ENCODE results near the gene IL1RAP. TPM values are rescaled to one million over a fixed set of nuclear protein-coding genes. Genes with fewer than 3 reads are reported as not detected.

The IL1RAP gene
- total RNA-seq, 4 donors from 2014 or later, result 4.5 to 13.9 (median 5.2) TPM

DNA sequence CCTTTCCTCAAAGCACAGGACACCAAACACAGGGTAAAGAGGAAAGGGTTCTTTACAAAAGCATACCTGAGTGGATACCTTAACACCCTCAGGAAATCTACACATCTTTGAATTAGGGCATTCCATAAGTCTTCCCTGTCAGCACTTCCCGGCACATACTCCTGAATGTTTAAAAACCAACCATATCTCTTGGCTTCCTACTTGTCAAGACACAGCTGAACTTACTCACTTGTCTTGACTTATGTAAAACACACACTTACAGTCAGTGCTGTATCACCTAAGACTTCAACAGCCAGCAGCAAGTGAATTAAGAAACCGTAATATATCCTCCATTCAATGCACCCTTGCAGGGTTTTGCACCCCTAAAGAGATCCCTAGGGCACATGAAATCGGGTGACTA, 17.5 kb downstream of the IL1RAP start:
- DNase-seq (ENCODE audit: extremely low spot score), result no peak
- no peak overlapping the region for H3K27ac ChIP-seq (replicated peaks in 1 of 4)

DNA sequence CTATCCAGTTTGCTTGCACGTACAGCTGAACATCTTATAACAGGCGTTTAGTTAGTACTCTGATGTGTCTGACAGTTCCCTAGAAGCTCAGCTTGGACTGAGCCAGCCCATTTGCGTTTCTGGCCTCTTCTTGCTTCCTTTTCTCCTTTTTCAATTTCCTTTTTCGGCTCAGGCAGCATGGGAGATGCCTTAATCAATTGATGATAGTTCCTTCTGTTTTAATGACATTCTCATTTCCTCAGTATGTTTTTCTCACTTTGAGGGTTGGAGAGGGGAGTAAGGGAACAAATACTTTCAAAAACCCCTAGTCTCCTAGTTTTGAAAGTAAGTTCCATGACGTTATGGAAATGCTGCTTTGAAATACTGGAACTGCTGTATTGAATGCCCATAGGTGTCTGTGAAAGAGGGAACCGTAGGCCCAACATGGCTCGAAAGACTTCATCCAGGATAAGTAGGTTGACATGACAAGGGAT, 18.9 kb downstream of the IL1RAP start:
- H3K27ac ChIP-seq (replicated peaks in 1 of 4), result peak overlapping the region in 3 of 4 donors; percentile 21 to 66 (median 40)
- intact Hi-C loops (cut with DNase I), result no loop called here

More for the DNA sequence above, 17.5 kb downstream of the IL1RAP start:
- Histone ChIP-seq H3K36me3 (no peaks in the 10 kb centered on the region), H3K9me3 (no peaks in the 10 kb centered on the region), H3K4me1 (peaks cover 0 to 24% (median 13%) of the 10 kb centered on the region in 4 donors), H3K27me3 (no peaks in the 10 kb centered on the region), H3K4me3 (no peak overlapping the region)
- no peak for TF ChIP-seq POLR2A (IDR thresholded peaks at IDR 0.05; ENCODE audit: low read depth)
- TF ChIP-seq POLR2AphosphoS5 (IDR thresholded peaks at IDR 0.05), result no peak
- TF ChIP-seq, protein P1, sequence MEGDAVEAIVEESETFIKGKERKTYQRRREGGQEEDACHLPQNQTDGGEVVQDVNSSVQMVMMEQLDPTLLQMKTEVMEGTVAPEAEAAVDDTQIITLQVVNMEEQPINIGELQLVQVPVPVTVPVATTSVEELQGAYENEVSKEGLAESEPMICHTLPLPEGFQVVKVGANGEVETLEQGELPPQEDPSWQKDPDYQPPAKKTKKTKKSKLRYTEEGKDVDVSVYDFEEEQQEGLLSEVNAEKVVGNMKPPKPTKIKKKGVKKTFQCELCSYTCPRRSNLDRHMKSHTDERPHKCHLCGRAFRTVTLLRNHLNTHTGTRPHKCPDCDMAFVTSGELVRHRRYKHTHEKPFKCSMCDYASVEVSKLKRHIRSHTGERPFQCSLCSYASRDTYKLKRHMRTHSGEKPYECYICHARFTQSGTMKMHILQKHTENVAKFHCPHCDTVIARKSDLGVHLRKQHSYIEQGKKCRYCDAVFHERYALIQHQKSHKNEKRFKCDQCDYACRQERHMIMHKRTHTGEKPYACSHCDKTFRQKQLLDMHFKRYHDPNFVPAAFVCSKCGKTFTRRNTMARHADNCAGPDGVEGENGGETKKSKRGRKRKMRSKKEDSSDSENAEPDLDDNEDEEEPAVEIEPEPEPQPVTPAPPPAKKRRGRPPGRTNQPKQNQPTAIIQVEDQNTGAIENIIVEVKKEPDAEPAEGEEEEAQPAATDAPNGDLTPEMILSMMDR (IDR thresholded peaks at IDR 0.05), result no peak
- WGBS, result 68% methylated on average over 3 of the region's 3 CpGs
- intact Hi-C loops (cut with DNase I), result no loop called here

DNA sequence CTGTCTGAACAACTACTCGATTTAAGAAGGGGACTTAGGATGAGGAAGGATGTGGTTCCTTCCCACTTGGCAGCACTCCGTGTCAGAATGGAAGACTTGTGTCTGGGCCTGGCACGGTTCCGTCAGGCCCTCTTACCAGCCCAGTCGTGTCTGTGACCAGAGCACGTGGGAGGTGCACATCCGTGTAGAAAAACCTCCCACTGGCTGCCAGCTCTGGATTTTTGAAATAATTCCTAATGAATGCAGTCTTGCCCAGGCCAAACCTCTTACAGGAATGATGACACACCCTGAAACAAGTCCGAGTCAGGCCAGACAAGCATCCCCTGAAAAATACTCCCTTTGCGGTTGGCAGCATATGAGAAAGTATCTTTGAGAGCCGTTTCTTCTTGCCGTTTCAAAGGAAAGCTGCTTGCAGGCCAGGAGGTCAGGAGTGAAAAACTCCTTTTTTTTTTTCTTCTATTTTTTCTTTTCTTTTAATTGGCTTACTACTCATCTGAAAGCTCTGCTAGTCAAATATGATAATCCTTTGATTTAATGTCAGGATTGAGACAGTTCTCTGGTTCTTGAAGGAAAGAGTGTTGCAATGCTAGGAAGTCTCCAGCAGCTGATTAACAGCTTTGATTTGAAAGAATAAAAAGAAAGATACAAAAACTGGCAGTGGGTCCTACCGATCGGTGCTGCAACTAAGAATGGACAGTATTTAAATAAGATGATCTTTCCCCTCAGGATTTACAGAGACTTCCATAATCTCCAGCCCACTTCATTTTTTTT, 19.8 kb downstream of the IL1RAP start:
- Histone ChIP-seq H3K27ac (replicated peaks in 1 of 4) (peak overlapping the region in 3 of 4 donors; percentile 21 to 66 (median 40)), H3K4me1 (peaks cover 0 to 20% (median 13%) of the 10 kb centered on the region in 4 donors), H3K27me3 (no peaks in the 10 kb centered on the region), H3K9me3 (no peaks in the 10 kb centered on the region), H3K36me3 (no peaks in the 10 kb centered on the region), H3K4me3 (no peak overlapping the region)
- intact Hi-C loops (cut with DNase I), result no loop called here
- DNase-seq (ENCODE audit: extremely low spot score), result no peak
- TF ChIP-seq, protein P1 (IDR thresholded peaks at IDR 0.05), result no peak
- TF ChIP-seq EP300 (IDR thresholded peaks at IDR 0.05) (no peak), POLR2AphosphoS5 (IDR thresholded peaks at IDR 0.05) (peak; percentile 18 to 35)
- WGBS, result 52% methylated on average over 13 of the region's 13 CpGs

More for the DNA sequence above, 18.9 kb downstream of the IL1RAP start:
- no peaks in the 10 kb centered on the region for H3K36me3 ChIP-seq
- no peak overlapping the region for H3K4me3 ChIP-seq
- TF ChIP-seq POLR2AphosphoS5 (IDR thresholded peaks at IDR 0.05) (no peak), POLR2A (IDR thresholded peaks at IDR 0.05; ENCODE audit: low read depth) (no peak), EP300 (IDR thresholded peaks at IDR 0.05) (no peak)
- TF ChIP-seq, protein P1 (IDR thresholded peaks at IDR 0.05), result no peak
- H3K27me3 ChIP-seq, result no peaks in the 10 kb centered on the region
- H3K4me1 ChIP-seq, result peaks cover 0 to 20% (median 13%) of the 10 kb centered on the region in 4 donors
- no peak for DNase-seq (ENCODE audit: extremely low spot score)
- no peaks in the 10 kb centered on the region for H3K9me3 ChIP-seq
- 68% methylated on average over 7 of the region's 7 CpGs for WGBS

DNA sequence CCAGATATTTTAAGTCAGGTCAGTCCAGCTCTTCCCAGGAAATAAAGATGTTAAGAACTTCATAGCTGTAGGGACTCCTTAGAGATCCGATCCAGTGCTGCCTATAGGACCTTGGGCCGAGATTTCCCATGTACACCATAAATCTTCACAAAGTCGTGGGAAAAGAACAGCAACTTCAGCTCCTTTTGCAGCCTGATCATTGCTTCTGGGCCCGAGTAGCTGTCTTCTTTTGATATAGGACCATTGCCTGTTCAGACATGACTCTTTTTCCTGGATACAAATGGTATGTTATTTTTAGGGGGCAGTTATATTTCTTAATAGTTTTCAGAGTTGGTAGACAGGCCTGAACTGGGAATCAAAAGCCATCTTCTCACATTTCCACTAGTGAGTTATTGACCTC, 20.5 kb downstream of the IL1RAP start:
- TF ChIP-seq, protein P1 (IDR thresholded peaks at IDR 0.05), result no peak
- no peak for TF ChIP-seq POLR2A (IDR thresholded peaks at IDR 0.05; ENCODE audit: low read depth)
- TF ChIP-seq POLR2AphosphoS5 (IDR thresholded peaks at IDR 0.05), result no peak
- TF ChIP-seq EP300 (IDR thresholded peaks at IDR 0.05), result no peak
- 83% methylated on average over 4 of the region's 4 CpGs for WGBS
- Histone ChIP-seq H3K36me3 (no peaks in the 10 kb centered on the region), H3K4me1 (peaks cover 0 to 20% (median 13%) of the 10 kb centered on the region in 4 donors), H3K4me3 (no peak overlapping the region), H3K27me3 (no peaks in the 10 kb centered on the region), H3K9me3 (no peaks in the 10 kb centered on the region), H3K27ac (replicated peaks in 1 of 4) (peak overlapping the region in 3 of 4 donors; percentile 18 to 66 (median 21))
- DNase-seq (ENCODE audit: extremely low spot score), result no peak
- intact Hi-C loops (cut with DNase I), result no loop called here

Measured in esophagus muscularis mucosa (tissue), 4 donors.